Activated naive CD8-positive, alpha-beta T cell treated with anti-CD3 and anti-CD28 coated beads for 36 hours (primary cell): ENCODE data around the gene NDUFA6. TPM values are rescaled to one million over a fixed set of nuclear protein-coding genes. Genes with fewer than 3 reads are reported as not detected.
"Not testable (repeated sequence)": the region's sequence is repeated elsewhere in the genome, so short reads cannot be mapped to it uniquely, and the experiment has no call there.

Source experiments
- DNase-seq: peaks from one replicate; pipeline ENCODE4 v3.0.0; 2021
- H3K27ac Mint-ChIP-seq: one replicate; pipeline ENCODE4 v1.8.0; 2022; ENCODE audit warnings: mild to moderate bottlenecking, moderate library complexity, mixed read lengths
- H3K27me3 Mint-ChIP-seq: one replicate; pipeline ENCODE4 v1.8.0; 2022; ENCODE audit warnings: mild to moderate bottlenecking, mixed read lengths
- H3K36me3 Mint-ChIP-seq: one replicate; pipeline ENCODE4 v1.8.0; 2021; ENCODE audit warnings: mild to moderate bottlenecking, mixed read lengths
- H3K4me1 Mint-ChIP-seq: one replicate; pipeline ENCODE4 v1.8.0; 2021; ENCODE audit warnings: mixed read lengths
- H3K4me3 Mint-ChIP-seq: one replicate; pipeline ENCODE4 v1.8.0; 2022; ENCODE audit warnings: mild to moderate bottlenecking, moderate library complexity, mixed read lengths
- H3K9me3 Mint-ChIP-seq: one replicate; pipeline ENCODE4 v1.8.0; 2022; ENCODE audit warnings: mixed read lengths
- total RNA-seq, 2 experiments: library from RNA; stranded (reverse); gene quantifications; one replicate each; pipeline ENCODE4 v1.2.3, GENCODE V29; 2021

Gene NDUFA6
- total RNA-seq, 2 experiments from 2014 or later, result 107 to 117 TPM

- Mint-ChIP-seq H3K36me3 (no peaks in the 10 kb centered on the region), H3K27me3 (no peaks in the 10 kb centered on the region), H3K27ac (no peak overlapping the region), H3K9me3 (no peaks in the 10 kb centered on the region), H3K4me3 (no peak overlapping the region), H3K4me1 (no peaks in the 10 kb centered on the region)
- no peak for DNase-seq
Measured at GRCh38 chr22:42127606-42128005, 37.0 kb upstream of the NDUFA6 start.

GRCh38 chr22:42123529-42123928 is 33.0 kb upstream of the NDUFA6 start:
- H3K27ac Mint-ChIP-seq, DNase-seq, H3K9me3 Mint-ChIP-seq, H3K4me3 Mint-ChIP-seq, H3K27me3 Mint-ChIP-seq, H3K36me3 Mint-ChIP-seq: not testable (repeated sequence)
- H3K4me1 Mint-ChIP-seq, result peaks cover 32% of the 10 kb centered on the region

GRCh38 chr22:42120231-42121021 is 29.9 kb upstream of the NDUFA6 start:
- H3K36me3 Mint-ChIP-seq, result peaks cover 11% of the 10 kb centered on the region
- not testable (repeated sequence) for H3K9me3 Mint-ChIP-seq, H3K27me3 Mint-ChIP-seq
- peaks cover 32% of the 10 kb centered on the region for H3K4me1 Mint-ChIP-seq
- peak overlapping the region; percentile 97 for H3K27ac Mint-ChIP-seq
- DNase-seq, result peak; percentile 44
- H3K4me3 Mint-ChIP-seq, result peak overlapping the region; percentile 78

- peaks cover 26% of the 10 kb centered on the region for H3K4me1 Mint-ChIP-seq
- DNase-seq, result no peak
- no peak overlapping the region for H3K4me3 Mint-ChIP-seq
- peaks cover 2% of the 10 kb centered on the region for H3K27me3 Mint-ChIP-seq
- H3K9me3 Mint-ChIP-seq, result peaks cover 7% of the 10 kb centered on the region
- H3K36me3 Mint-ChIP-seq, result peaks cover 17% of the 10 kb centered on the region
- H3K27ac Mint-ChIP-seq, result no peak overlapping the region
Measured at GRCh38 chr22:42116848-42117424, 26.4 kb upstream of the NDUFA6 start.

- H3K4me3 Mint-ChIP-seq, DNase-seq, H3K9me3 Mint-ChIP-seq, H3K27ac Mint-ChIP-seq, H3K27me3 Mint-ChIP-seq: not testable (repeated sequence)
- Mint-ChIP-seq H3K36me3 (peaks cover 17% of the 10 kb centered on the region), H3K4me1 (peaks cover 12% of the 10 kb centered on the region)
Measured at GRCh38 chr22:42115420-42115830, 24.9 kb upstream of the NDUFA6 start.

- no peaks in the 10 kb centered on the region for H3K27me3 Mint-ChIP-seq
- H3K36me3 Mint-ChIP-seq, result peaks cover 17% of the 10 kb centered on the region
- H3K4me1 Mint-ChIP-seq, result peaks cover 6% of the 10 kb centered on the region
- DNase-seq, result no peak
- H3K27ac Mint-ChIP-seq, result no peak overlapping the region
- H3K4me3 Mint-ChIP-seq, result no peak overlapping the region
- peaks cover 7% of the 10 kb centered on the region for H3K9me3 Mint-ChIP-seq
Measured at GRCh38 chr22:42114721-42115120, 24.1 kb upstream of the NDUFA6 start.

GRCh38 chr22:42112793-42113192 is 22.2 kb upstream of the NDUFA6 start:
- not testable (repeated sequence) for H3K27ac Mint-ChIP-seq, H3K27me3 Mint-ChIP-seq, H3K9me3 Mint-ChIP-seq, DNase-seq, H3K4me1 Mint-ChIP-seq, H3K4me3 Mint-ChIP-seq
- peaks cover 17% of the 10 kb centered on the region for H3K36me3 Mint-ChIP-seq

- no peak for DNase-seq
- H3K27me3 Mint-ChIP-seq, result no peaks in the 10 kb centered on the region
- H3K4me1 Mint-ChIP-seq, result no peaks in the 10 kb centered on the region
- peaks cover 15% of the 10 kb centered on the region for H3K36me3 Mint-ChIP-seq
- H3K9me3 Mint-ChIP-seq, result peaks cover 7% of the 10 kb centered on the region
- no peak overlapping the region for H3K27ac Mint-ChIP-seq
- H3K4me3 Mint-ChIP-seq, result no peak overlapping the region
Measured at GRCh38 chr22:42111798-42112197, 21.2 kb upstream of the NDUFA6 start.

GRCh38 chr22:42108848-42109247 is 18.3 kb upstream of the NDUFA6 start:
- Mint-ChIP-seq H3K27ac (no peak overlapping the region), H3K27me3 (no peaks in the 10 kb centered on the region), H3K9me3 (peaks cover 5% of the 10 kb centered on the region), H3K4me1 (no peaks in the 10 kb centered on the region), H3K4me3 (no peak overlapping the region), H3K36me3 (peaks cover 10% of the 10 kb centered on the region)
- DNase-seq, result no peak

- Mint-ChIP-seq H3K9me3 (peaks cover 22% of the 10 kb centered on the region), H3K36me3 (peaks cover 33% of the 10 kb centered on the region)
- H3K27me3 Mint-ChIP-seq, H3K4me3 Mint-ChIP-seq, H3K4me1 Mint-ChIP-seq, DNase-seq, H3K27ac Mint-ChIP-seq: not testable (repeated sequence)
Measured at GRCh38 chr22:42104332-42104860, 13.8 kb upstream of the NDUFA6 start.

GRCh38 chr22:42101199-42101598 is 10.6 kb upstream of the NDUFA6 start:
- no peaks in the 10 kb centered on the region for H3K4me1 Mint-ChIP-seq
- peaks cover 24% of the 10 kb centered on the region for H3K9me3 Mint-ChIP-seq
- H3K27me3 Mint-ChIP-seq, result no peaks in the 10 kb centered on the region
- H3K27ac Mint-ChIP-seq, result no peak overlapping the region
- DNase-seq, result no peak
- no peak overlapping the region for H3K4me3 Mint-ChIP-seq
- peaks cover 49% of the 10 kb centered on the region for H3K36me3 Mint-ChIP-seq

GRCh38 chr22:42091455-42091782 is 847 bp upstream of the NDUFA6 start:
- Mint-ChIP-seq H3K27me3 (no peaks in the 10 kb centered on the region), H3K36me3 (peaks cover 26% of the 10 kb centered on the region), H3K4me1 (peaks cover 20% of the 10 kb centered on the region), H3K4me3 (peak overlapping the region; percentile 97), H3K9me3 (peaks cover 5% of the 10 kb centered on the region), H3K27ac (peak overlapping the region; percentile 100)
- no peak for DNase-seq

GRCh38 chr22:42086051-42086450 is 4.5 kb downstream of the NDUFA6 start:
- H3K4me1 Mint-ChIP-seq, result peaks cover 24% of the 10 kb centered on the region
- no peak for DNase-seq
- no peak overlapping the region for H3K4me3 Mint-ChIP-seq
- peaks cover 5% of the 10 kb centered on the region for H3K9me3 Mint-ChIP-seq
- H3K36me3 Mint-ChIP-seq, result peaks cover 49% of the 10 kb centered on the region
- no peaks in the 10 kb centered on the region for H3K27me3 Mint-ChIP-seq
- H3K27ac Mint-ChIP-seq, result no peak overlapping the region

GRCh38 chr22:42084874-42085273 is 5.7 kb downstream of the NDUFA6 start:
- no peak overlapping the region for H3K27ac Mint-ChIP-seq
- no peak overlapping the region for H3K4me3 Mint-ChIP-seq
- DNase-seq, result no peak
- H3K36me3 Mint-ChIP-seq, result peaks cover 46% of the 10 kb centered on the region
- H3K9me3 Mint-ChIP-seq, result peaks cover 4% of the 10 kb centered on the region
- H3K4me1 Mint-ChIP-seq, result peaks cover 26% of the 10 kb centered on the region
- H3K27me3 Mint-ChIP-seq, result no peaks in the 10 kb centered on the region

GRCh38 chr22:42083119-42083518 is 7.5 kb downstream of the NDUFA6 start:
- no peaks in the 10 kb centered on the region for H3K9me3 Mint-ChIP-seq
- no peaks in the 10 kb centered on the region for H3K27me3 Mint-ChIP-seq
- peaks cover 20% of the 10 kb centered on the region for H3K4me1 Mint-ChIP-seq
- DNase-seq, result no peak
- H3K36me3 Mint-ChIP-seq, result peaks cover 33% of the 10 kb centered on the region
- H3K27ac Mint-ChIP-seq, result no peak overlapping the region
- no peak overlapping the region for H3K4me3 Mint-ChIP-seq

GRCh38 chr22:42080287-42080686 is 10.3 kb downstream of the NDUFA6 start:
- Mint-ChIP-seq H3K27ac (peak overlapping the region; percentile 96), H3K27me3 (no peaks in the 10 kb centered on the region), H3K36me3 (peaks cover 20% of the 10 kb centered on the region), H3K9me3 (no peaks in the 10 kb centered on the region), H3K4me1 (peaks cover 18% of the 10 kb centered on the region), H3K4me3 (peak overlapping the region; percentile 97)
- no peak for DNase-seq
